ENCODE results near the gene MCM9.

- TF ChIP-seq HOXA7 (CRISPR knock-in tag; IDR thresholded peaks at IDR 0.05; ENCODE audit: borderline replicate concordance), result no peak
- TF ChIP-seq CTCF (tag by site-specific recombination; IDR thresholded peaks at IDR 0.05), result no peak
- no peak for TF ChIP-seq REST (tag by site-specific recombination; IDR thresholded peaks at IDR 0.05)
- TF ChIP-seq ZNF785 (tag by site-specific recombination; IDR thresholded peaks at IDR 0.05), result no peak
Observed at GRCh38 chr6:118808793-118809638, 125.9 kb downstream of the MCM9 start.
